HepG2 (cell line): ENCODE measurements around the gene B9D2. TPM values are rescaled to one million over a fixed set of nuclear protein-coding genes. Genes with fewer than 3 reads are reported as not detected.

Experiments
- ATAC-seq: fragments of 200-7000 bp; cut with Tn5 transposase; 3 replicates; pipeline ENCODE4 v1.9.1; 2020; ENCODE audit warnings: mild to moderate bottlenecking, moderate library complexity
- BruUV-seq: library from RNA; stranded (reverse); fragments of 400-500 nt; replicated peaks from 2 replicates; lab custom pipeline; 2021; lab: Mats Ljungman, UMichigan
- CTCF ChIA-PET: fragments of 300-600 bp; formaldehyde crosslinking; extraction: SDS; loops from one replicate; lab custom pipeline; 2021; ENCODE audit warnings: low total read pairs, inconsistent platforms, low intra/inter-chr PET ratio; lab: Yijun Ruan, JAX
- POLR2A ChIA-PET: fragments of 350-600 bp; sonication (Branson Sonifier 250); formaldehyde crosslinking; loops from one replicate; lab custom pipeline; 2020; ENCODE audit warnings: antibody characterized with exemption, inconsistent platforms; lab: Yijun Ruan, JAX
- DNase-seq: peaks from one replicate; pipeline ENCODE4 v3.0.0-alpha.2; 2015; ENCODE audit warnings: low spot score
- FAIRE-seq: peaks from 3 replicates; lab custom pipeline; 2011; peaks lifted over from hg19 to GRCh38; lab: Jason Lieb, UNC
- H2AFZ ChIP-seq: one replicate; pipeline ENCODE4 v1.6.1; 2011; ENCODE audit warnings: low read length, inconsistent platforms
- H3K27ac ChIP-seq: fragments of 300-600 bp; 3 replicates; pipeline ENCODE4 v1.8.0; 2011; ENCODE audit warnings: mixed run types, mild to moderate bottlenecking, mixed read lengths, low read length, inconsistent platforms; ENCODE audit not compliant: insufficient read depth; ENCODE audit errors: extremely low read length
- H3K27me3 ChIP-seq, 2 experiments: fragments of 200-600 bp in 1 of 2; 2 replicates in 1 of 2; 3 replicates in 1 of 2; pipeline versions ENCODE4 v1.6.0 to v1.8.0; 2011; ENCODE audit warnings: low read length in 2 of 2, mild to moderate bottlenecking in 2 of 2, moderate library complexity in 2 of 2, inconsistent platforms in 1 of 2; ENCODE audit not compliant: insufficient read depth in 2 of 2, control insufficient read depth in 1 of 2
- H3K36me3 ChIP-seq, 2 experiments: fragments of 200-600 bp in 1 of 2; replicated peaks in 1 of 2; 2 replicates in 1 of 2; 3 replicates in 1 of 2; pipeline versions ENCODE4 v1.5.1 to v1.8.0; 2011; ENCODE audit warnings: low read length in 2 of 2, inconsistent platforms in 1 of 2; ENCODE audit not compliant: insufficient read depth in 2 of 2, control insufficient read depth in 1 of 2
- H3K4me1 ChIP-seq: 2 replicates; pipeline ENCODE4 v1.5.1; 2012; ENCODE audit warnings: low read length, inconsistent platforms; ENCODE audit not compliant: insufficient read depth
- H3K4me2 ChIP-seq: 2 replicates; pipeline ENCODE4 v1.6.0; 2011; ENCODE audit warnings: low read depth, low read length, inconsistent platforms
- H3K4me3 ChIP-seq, 3 experiments: fragments of 200-600 bp in 1 of 3; sonication (generic), shearing (Covaris generic) in 1 of 3; replicated peaks in 1 of 3; 2 replicates each; pipeline ENCODE4 v1.5.1; 2011 to 2016; ENCODE audit warnings: low read length in 3 of 3, inconsistent platforms in 2 of 3, low read depth in 2 of 3, mild to moderate bottlenecking in 2 of 3, control low read depth in 1 of 3, mixed read lengths in 1 of 3; ENCODE audit not compliant: insufficient read depth in 1 of 3
- H3K79me2 ChIP-seq: one replicate; pipeline ENCODE4 v1.6.1; 2011; ENCODE audit warnings: low read length, inconsistent platforms; ENCODE audit not compliant: insufficient read depth
- H3K9ac ChIP-seq: 2 replicates; pipeline ENCODE4 v1.6.0; 2011; ENCODE audit warnings: mild to moderate bottlenecking, low read depth, low read length, inconsistent platforms; ENCODE audit not compliant: insufficient read depth
- H3K9me3 ChIP-seq: 2 replicates; pipeline ENCODE4 v1.5.1; 2012; ENCODE audit warnings: mild to moderate bottlenecking, low read length
- H4K20me1 ChIP-seq: 2 replicates; pipeline ENCODE4 v1.6.0; 2011; ENCODE audit warnings: inconsistent platforms, mild to moderate bottlenecking, low read length, moderate library complexity; ENCODE audit not compliant: insufficient read depth
- ATF3 ChIP-seq: sonication (generic); formaldehyde crosslinking; IDR thresholded peaks from 2 replicates; pipeline ENCODE4 v1.4.0; 2020; ENCODE audit warnings: missing genetic modification reagents
- CREM ChIP-seq, 2 experiments: sonication (generic) in 1 of 2; formaldehyde crosslinking in 1 of 2; IDR thresholded peaks; 2 replicates each; pipeline versions ENCODE4 v1.4.0 to v1.6.1; 2016 to 2020; ENCODE audit warnings: antibody characterized with exemption in 1 of 2, mild to moderate bottlenecking in 1 of 2, missing genetic modification reagents in 1 of 2
- CSRNP1 ChIP-seq: sonication (generic); formaldehyde crosslinking; IDR thresholded peaks from 2 replicates; pipeline ENCODE4 v1.8.1; 2023; ENCODE audit warnings: mild to moderate bottlenecking, missing genetic modification reagents
- CTCF ChIP-seq: sonication (generic); formaldehyde crosslinking; IDR thresholded peaks from 2 replicates; pipeline ENCODE4 v1.5.0; 2020; ENCODE audit warnings: mild to moderate bottlenecking, missing genetic modification reagents, moderate library complexity
- SNAPC5 ChIP-seq: sonication (generic); formaldehyde crosslinking; IDR thresholded peaks from 2 replicates; pipeline ENCODE4 v1.8.1; 2023; ENCODE audit warnings: mild to moderate bottlenecking, missing genetic modification reagents, borderline replicate concordance
- STAG1 ChIP-seq: sonication (generic); formaldehyde crosslinking; IDR thresholded peaks from 2 replicates; pipeline ENCODE4 v1.4.0; 2020; ENCODE audit warnings: missing genetic modification reagents
- ZKSCAN8 ChIP-seq: IDR thresholded peaks from 2 replicates; pipeline ENCODE4 v1.6.1; 2016; ENCODE audit warnings: borderline replicate concordance, missing genetic modification reagents, missing compliant biosample characterization
- ZNF446 ChIP-seq: sonication (generic); formaldehyde crosslinking; IDR thresholded peaks from 2 replicates; pipeline ENCODE4 v1.5.0; 2020; ENCODE audit warnings: mild to moderate bottlenecking, missing genetic modification reagents
- ZNF468 ChIP-seq: sonication (generic); formaldehyde crosslinking; IDR thresholded peaks from 2 replicates; pipeline ENCODE4 v1.8.0; 2022; ENCODE audit warnings: mild to moderate bottlenecking, moderate library complexity, missing genetic modification reagents
- ZNF709 ChIP-seq: sonication (generic); formaldehyde crosslinking; IDR thresholded peaks from 2 replicates; pipeline ENCODE4 v1.5.0; 2020; ENCODE audit warnings: mild to moderate bottlenecking, missing genetic modification reagents
- ZNF770 ChIP-seq: sonication (generic); formaldehyde crosslinking; IDR thresholded peaks from 2 replicates; pipeline ENCODE4 v1.5.0; 2020; ENCODE audit warnings: mild to moderate bottlenecking, missing genetic modification reagents
- ZNF781 ChIP-seq: sonication (generic); formaldehyde crosslinking; IDR thresholded peaks from 2 replicates; pipeline ENCODE4 v1.5.1; 2020; ENCODE audit warnings: borderline replicate concordance, mild to moderate bottlenecking, missing genetic modification reagents; ENCODE audit errors: not compliant biosample characterization
- WGBS: methylation state at CpG from one replicate; pipeline ENCODE4 v1.1.6; 2017; ENCODE audit warnings: low lambda C conversion rate; 5-methylcytosine and 5-hydroxymethylcytosine counted together
- in situ Hi-C: cut with HindIII; loops from 2 replicates; pipeline ENCODE4 v1.10.0; 2017; ENCODE audit warnings: low pct_unique_long_range_greater_than_20kb; ENCODE audit not compliant: extremely low pct_ligation_motif_present
- intact Hi-C: fragments of 100-400 bp; cut with micrococcal nuclease; formaldehyde crosslinking; loops from one replicate; pipeline ENCODE4 v1.10.0; 2022; ENCODE audit not compliant: unreplicated experiment
- polyA plus RNA-seq, 8 experiments: library from polyadenylated mRNA; depleted of rRNA in 3 of 8; stranded (reverse) in 7 of 8; unstranded in 1 of 8; fragments of >200 nt; fragmentation: Illumina TruSeq in 4 of 8; extraction: Trizol in 4 of 8; gene quantifications; 2 replicates each; pipeline versions ENCODE4 v1.2.1 to v1.2.3, GENCODE V29; 2011 to 2016; ENCODE audit warnings: low read depth in 4 of 8, missing spikeins in 1 of 8, mixed read lengths in 1 of 8; ENCODE audit not compliant: insufficient read depth in 1 of 8
- total RNA-seq, 5 experiments: library from RNA; depleted of rRNA; stranded (reverse); fragments of >200 nt; fragmentation: Illumina TruSeq; extraction: Trizol; gene quantifications; 2 replicates each; pipeline ENCODE4 v1.2.3, GENCODE V29; 2016; ENCODE audit warnings: low read depth in 1 of 5

Gene B9D2
- total and polyA plus RNA-seq, 2 of the 13 experiments (the other 11 are each of a cell fraction or from before 2014, with no cell fraction given) = 3.1 to 4.4 TPM

- Histone ChIP-seq H3K4me3 (no peak overlapping the region), H3K27ac (no peak overlapping the region), H3K9me3 (no peaks in the 10 kb centered on the region), H3K27me3 (no peaks in the 10 kb centered on the region), H2AFZ (no peak overlapping the region), H3K4me1 (peaks cover 30% of the 10 kb centered on the region), H3K4me2 (no peak overlapping the region), H3K36me3 (peaks cover 2 to 3% of the 10 kb centered on the region in 2 experiments; a peak in 3 of 5 replicates), H3K79me2 (no peaks in the 10 kb centered on the region), H4K20me1 (no peaks in the 10 kb centered on the region), H3K9ac (no peak overlapping the region)
- FAIRE-seq = no peak
- POLR2A ChIA-PET = interaction anchor here (0.7 to 2.8 kb wide), 5 partner anchors 10 to 44 kb away, joined by 4 to 13 read pairs (median 8); partner anchors contain the start of genes B3GNT8 and B9D2
- DNase-seq = no peak
- CTCF ChIA-PET = no interaction called here
- peak; percentile 25; the same call in 2 of the 3 replicates for ATAC-seq
- in situ Hi-C loops = no loop called here
- intact Hi-C loops = no loop called here
- WGBS = 84% methylated on average over 4 of the region's 4 CpGs
- BruUV-seq = no TSS peak
- TF ChIP-seq ZNF770 (CRISPR knock-in tag) = no peak
- peak; percentile 17; the same call in 1 of the 2 replicates for TF ChIP-seq CTCF (CRISPR knock-in tag)
- TF ChIP-seq ZNF446 (CRISPR knock-in tag) = no peak
- TF ChIP-seq ZNF468 (CRISPR knock-in tag) = no peak
- TF ChIP-seq ATF3 = no peak
- no peak for TF ChIP-seq ZNF709 (CRISPR knock-in tag)
- TF ChIP-seq ZNF781 (CRISPR knock-in tag) = no peak
- TF ChIP-seq STAG1 (CRISPR knock-in tag) = peak; percentile 18; the same call in 1 of the 2 replicates
- TF ChIP-seq SNAPC5 (CRISPR knock-in tag) = no peak
- TF ChIP-seq ZKSCAN8 (CRISPR knock-in tag) = no peak
- TF ChIP-seq CREM (IDR thresholded peaks at IDR 0.05) = no peak
- TF ChIP-seq CREM (CRISPR knock-in tag; IDR thresholded peaks at IDR 0.05) = no peak
- no peak for TF ChIP-seq CSRNP1 (CRISPR knock-in tag)
Observed at GRCh38 chr19:41408256-41408655, 44.3 kb upstream of the B9D2 start.
